Liver (tissue), 9 donors: Measurements from ENCODE around the gene CUX1. TPM values are rescaled to one million over a fixed set of nuclear protein-coding genes. Genes with fewer than 3 reads are reported as not detected.

Experiments
- DNase-seq: peaks from one replicate; pipeline ENCODE4 v3.0.0-alpha.2; 2017; ENCODE audit warnings: low spot score
- H3K27ac ChIP-seq, 2 donors: one replicate each; pipeline ENCODE4 v1.7.0; 2013; ENCODE audit warnings: inconsistent platforms in 2 of 2, low read length in 2 of 2, control low read depth in 1 of 2, low read depth in 1 of 2, mild to moderate bottlenecking in 1 of 2
- H3K27me3 ChIP-seq, 4 donors: one replicate each; pipeline versions ENCODE4 v1.6.1 to v1.7.0; 2013; ENCODE audit warnings: low read length in 3 of 4, inconsistent platforms in 1 of 4, mild to moderate bottlenecking in 1 of 4, moderate library complexity in 1 of 4; ENCODE audit not compliant: control insufficient read depth in 4 of 4, insufficient read depth in 4 of 4
- H3K36me3 ChIP-seq, 4 donors: one replicate each; pipeline versions ENCODE4 v1.6.1 to v1.7.0; 2013; ENCODE audit warnings: low read length in 3 of 4, mild to moderate bottlenecking in 3 of 4, low read depth in 1 of 4, moderate library complexity in 1 of 4; ENCODE audit not compliant: control insufficient read depth in 4 of 4, insufficient read depth in 3 of 4
- H3K4me1 ChIP-seq, 4 donors: one replicate each; pipeline versions ENCODE4 v1.6.1 to v1.7.0; 2013; ENCODE audit warnings: low read length in 3 of 4, mild to moderate bottlenecking in 3 of 4, moderate library complexity in 1 of 4; ENCODE audit not compliant: control insufficient read depth in 4 of 4, insufficient read depth in 4 of 4
- H3K4me3 ChIP-seq, 3 donors: one replicate each; pipeline versions ENCODE4 v1.6.1 to v1.7.0; 2013; ENCODE audit warnings: low read length in 3 of 3, control low read depth in 1 of 3, low read depth in 1 of 3, mild to moderate bottlenecking in 1 of 3
- H3K9ac ChIP-seq, 2 donors: one replicate each; pipeline ENCODE4 v1.7.0; 2013; ENCODE audit warnings: low read length in 2 of 2, mild to moderate bottlenecking in 2 of 2, moderate library complexity in 2 of 2, control low read depth in 1 of 2, low read depth in 1 of 2
- H3K9me3 ChIP-seq, 4 donors: one replicate each; pipeline versions ENCODE4 v1.6.1 to v1.7.0; 2013; ENCODE audit warnings: low read length in 3 of 4; ENCODE audit not compliant: control insufficient read depth in 4 of 4
- EGR1 ChIP-seq, 2 donors: IDR thresholded peaks; 2 replicates each; pipeline ENCODE4 v1.6.1; 2016 to 2018; ENCODE audit warnings: antibody characterized with exemption in 2 of 2, low read depth in 2 of 2
- FOXA1 ChIP-seq: IDR thresholded peaks from 2 replicates; pipeline ENCODE4 v1.6.1; 2016; ENCODE audit warnings: antibody characterized with exemption
- FOXA2 ChIP-seq: IDR thresholded peaks from 2 replicates; pipeline ENCODE4 v1.6.1; 2016; ENCODE audit warnings: antibody characterized with exemption
- GABPA ChIP-seq, 2 donors: IDR thresholded peaks in 1 of 2; conservative IDR thresholded peaks in 1 of 2; 2 replicates each; pipeline ENCODE4 v1.6.1; 2016; ENCODE audit warnings: antibody characterized with exemption in 2 of 2, mild to moderate bottlenecking in 1 of 2, moderate library complexity in 1 of 2
- HNF4A ChIP-seq, 2 donors: conservative IDR thresholded peaks; 2 replicates each; pipeline ENCODE4 v1.6.1; 2016; ENCODE audit warnings: antibody characterized with exemption in 2 of 2, mild to moderate bottlenecking in 2 of 2
- HNF4G ChIP-seq: IDR thresholded peaks from 2 replicates; pipeline ENCODE4 v1.6.1; 2016; ENCODE audit warnings: antibody characterized with exemption
- JUND ChIP-seq, 2 donors: IDR thresholded peaks; 2 replicates each; pipeline ENCODE4 v1.6.1; 2016; ENCODE audit warnings: antibody characterized with exemption in 2 of 2
- NR2F2 ChIP-seq: IDR thresholded peaks from 2 replicates; pipeline ENCODE4 v1.6.1; 2016; ENCODE audit warnings: antibody characterized with exemption
- RAD21 ChIP-seq, 2 donors: IDR thresholded peaks; 2 replicates each; pipeline ENCODE4 v1.6.1; 2016; ENCODE audit warnings: antibody characterized with exemption in 2 of 2, mild to moderate bottlenecking in 2 of 2
- RXRA ChIP-seq, 2 donors: IDR thresholded peaks; 2 replicates each; pipeline ENCODE4 v1.6.1; 2017 to 2018; ENCODE audit warnings: antibody characterized with exemption in 2 of 2, mild to moderate bottlenecking in 1 of 2
- SP1 ChIP-seq: IDR thresholded peaks from 2 replicates; pipeline ENCODE4 v1.6.1; 2018; ENCODE audit warnings: antibody characterized with exemption, mild to moderate bottlenecking
- YY1 ChIP-seq: IDR thresholded peaks from 2 replicates; pipeline ENCODE4 v1.6.1; 2016; ENCODE audit warnings: antibody characterized with exemption, mild to moderate bottlenecking
- WGBS: extraction: QIAGEN DNeasy Blood & Tissue Kit; methylation state at CpG from one replicate; pipeline ENCODE4 v1.1.7; 2013; 5-methylcytosine and 5-hydroxymethylcytosine counted together
- polyA plus RNA-seq, 2 donors: library from polyadenylated mRNA; stranded (reverse) in 1 of 2; unstranded in 1 of 2; fragments of 200-250 nt in 1 of 2; fragments of >200 nt in 1 of 2; fragmentation: Nextera tagmentation in 1 of 2; extraction: Ambion mirVana in 1 of 2; gene quantifications; one replicate each; pipeline versions ENCODE4 v1.2.1 to v1.2.3, GENCODE V29; 2013 to 2015
- total RNA-seq, 2 donors: library from RNA; depleted of rRNA; stranded (reverse); fragments of >200 nt; gene quantifications; one replicate each; pipeline ENCODE4 v1.2.3, GENCODE V29; 2014
- TF ChIP-seq, protein P1 (sequence below): IDR thresholded peaks from 2 replicates; pipeline ENCODE4 v1.6.1; 2016; ENCODE audit warnings: antibody characterized with exemption, mild to moderate bottlenecking
- TF ChIP-seq, protein P2 (sequence below): IDR thresholded peaks from 2 replicates; pipeline ENCODE4 v1.6.1; 2016; ENCODE audit warnings: antibody characterized with exemption
- TF ChIP-seq, protein P3 (sequence below): IDR thresholded peaks from 2 replicates; pipeline ENCODE4 v1.6.1; 2016; ENCODE audit warnings: antibody characterized with exemption
- TF ChIP-seq, protein P4 (sequence below): fragments of 150-350 bp; IDR thresholded peaks from 2 replicates; pipeline ENCODE4 v1.5.1; 2017; ENCODE audit warnings: improper control_type of control experiment, low read depth, low read length; ENCODE audit not compliant: missing input control
- donor health status: healthy.
- donor health status: healthy.
- donor health status: healthy.
- donor health status: healthy.
- donor health status: healthy.

The CUX1 gene
- total and polyA plus RNA-seq, 4 donors, result 18.6 to 40.6 (median 21.4) TPM

DNA sequence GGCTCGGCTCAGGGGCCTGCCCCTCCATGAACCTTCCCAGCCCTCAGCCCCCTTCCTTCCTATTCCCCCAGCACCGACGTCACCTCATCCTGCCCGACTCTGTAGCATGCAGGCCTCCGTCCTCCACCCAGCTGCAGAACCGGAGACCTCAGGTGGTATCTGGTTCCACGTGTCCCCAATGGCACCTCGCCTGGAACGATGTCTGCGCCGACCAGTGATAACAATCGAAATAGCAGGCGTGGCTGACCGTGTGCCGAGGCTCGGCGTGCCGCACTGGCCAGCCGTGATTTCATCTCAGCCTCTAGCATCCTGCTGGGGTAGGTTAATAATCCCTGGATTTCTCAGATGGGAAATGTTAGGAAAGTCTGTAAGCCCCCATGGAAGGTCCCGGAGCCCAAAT, 171.7 kb downstream of the CUX1 start:
- TF ChIP-seq RAD21 (IDR thresholded peaks at IDR 0.05) (no peak), EGR1 (IDR thresholded peaks at IDR 0.05; ENCODE audit: low read depth in 2 of 2) (no peak), SP1 (no peak), HNF4G (no peak), RXRA (IDR thresholded peaks at IDR 0.05) (no peak), FOXA1 (no peak), YY1 (no peak), NR2F2 (no peak), JUND (IDR thresholded peaks at IDR 0.05) (no peak)
- TF ChIP-seq, protein P1, sequence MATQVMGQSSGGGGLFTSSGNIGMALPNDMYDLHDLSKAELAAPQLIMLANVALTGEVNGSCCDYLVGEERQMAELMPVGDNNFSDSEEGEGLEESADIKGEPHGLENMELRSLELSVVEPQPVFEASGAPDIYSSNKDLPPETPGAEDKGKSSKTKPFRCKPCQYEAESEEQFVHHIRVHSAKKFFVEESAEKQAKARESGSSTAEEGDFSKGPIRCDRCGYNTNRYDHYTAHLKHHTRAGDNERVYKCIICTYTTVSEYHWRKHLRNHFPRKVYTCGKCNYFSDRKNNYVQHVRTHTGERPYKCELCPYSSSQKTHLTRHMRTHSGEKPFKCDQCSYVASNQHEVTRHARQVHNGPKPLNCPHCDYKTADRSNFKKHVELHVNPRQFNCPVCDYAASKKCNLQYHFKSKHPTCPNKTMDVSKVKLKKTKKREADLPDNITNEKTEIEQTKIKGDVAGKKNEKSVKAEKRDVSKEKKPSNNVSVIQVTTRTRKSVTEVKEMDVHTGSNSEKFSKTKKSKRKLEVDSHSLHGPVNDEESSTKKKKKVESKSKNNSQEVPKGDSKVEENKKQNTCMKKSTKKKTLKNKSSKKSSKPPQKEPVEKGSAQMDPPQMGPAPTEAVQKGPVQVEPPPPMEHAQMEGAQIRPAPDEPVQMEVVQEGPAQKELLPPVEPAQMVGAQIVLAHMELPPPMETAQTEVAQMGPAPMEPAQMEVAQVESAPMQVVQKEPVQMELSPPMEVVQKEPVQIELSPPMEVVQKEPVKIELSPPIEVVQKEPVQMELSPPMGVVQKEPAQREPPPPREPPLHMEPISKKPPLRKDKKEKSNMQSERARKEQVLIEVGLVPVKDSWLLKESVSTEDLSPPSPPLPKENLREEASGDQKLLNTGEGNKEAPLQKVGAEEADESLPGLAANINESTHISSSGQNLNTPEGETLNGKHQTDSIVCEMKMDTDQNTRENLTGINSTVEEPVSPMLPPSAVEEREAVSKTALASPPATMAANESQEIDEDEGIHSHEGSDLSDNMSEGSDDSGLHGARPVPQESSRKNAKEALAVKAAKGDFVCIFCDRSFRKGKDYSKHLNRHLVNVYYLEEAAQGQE, result no peak
- TF ChIP-seq, protein P2, sequence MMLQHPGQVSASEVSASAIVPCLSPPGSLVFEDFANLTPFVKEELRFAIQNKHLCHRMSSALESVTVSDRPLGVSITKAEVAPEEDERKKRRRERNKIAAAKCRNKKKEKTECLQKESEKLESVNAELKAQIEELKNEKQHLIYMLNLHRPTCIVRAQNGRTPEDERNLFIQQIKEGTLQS, result no peak
- TF ChIP-seq, protein P3, sequence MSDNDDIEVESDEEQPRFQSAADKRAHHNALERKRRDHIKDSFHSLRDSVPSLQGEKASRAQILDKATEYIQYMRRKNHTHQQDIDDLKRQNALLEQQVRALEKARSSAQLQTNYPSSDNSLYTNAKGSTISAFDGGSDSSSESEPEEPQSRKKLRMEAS, result no peak
- no peaks in the 10 kb centered on the region for H3K27me3 ChIP-seq
- 96% methylated on average over 20 of the region's 20 CpGs for WGBS
- H3K9me3 ChIP-seq, result no peaks in the 10 kb centered on the region
- no peaks in the 10 kb centered on the region for H3K4me1 ChIP-seq
- no peaks in the 10 kb centered on the region for H3K36me3 ChIP-seq
- H3K9ac ChIP-seq, result no peak overlapping the region
- no peak overlapping the region for H3K27ac ChIP-seq
- no peak overlapping the region for H3K4me3 ChIP-seq
- no peak for DNase-seq

DNA sequence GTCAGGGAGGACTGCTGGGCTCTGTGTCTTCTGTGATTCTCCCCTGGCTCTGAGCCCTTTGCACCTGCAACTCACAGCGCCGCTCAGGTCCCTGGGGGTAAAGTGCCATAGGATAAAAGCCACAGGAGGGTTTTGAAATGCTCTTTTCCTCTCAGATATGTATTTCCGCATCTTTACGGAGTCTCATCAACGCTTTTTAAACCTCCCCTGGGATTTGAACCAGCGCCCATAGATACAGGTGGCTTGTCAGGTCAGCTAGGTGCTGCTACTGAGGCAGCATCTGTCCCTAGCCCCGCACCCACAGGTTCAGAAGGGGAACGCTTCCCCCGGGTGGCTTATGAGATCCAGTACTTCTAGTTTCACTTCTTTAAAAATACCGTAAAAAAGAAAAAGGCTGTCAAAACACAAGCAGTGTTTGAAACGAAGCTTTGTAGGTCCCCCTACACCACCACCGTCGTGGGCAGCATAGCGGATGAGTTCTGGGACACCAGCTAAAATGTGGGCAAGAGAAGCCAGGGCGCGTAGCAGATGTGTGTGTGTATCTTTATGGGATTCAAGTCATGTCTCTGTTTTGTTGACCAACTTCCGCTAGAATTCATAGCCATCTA, 173.5 kb downstream of the CUX1 start:
- H3K27ac ChIP-seq, result no peak overlapping the region
- WGBS, result 89% methylated on average over 17 of the region's 17 CpGs
- DNase-seq, result no peak
- no peak overlapping the region for H3K9ac ChIP-seq
- H3K36me3 ChIP-seq, result no peaks in the 10 kb centered on the region
- TF ChIP-seq RXRA (IDR thresholded peaks at IDR 0.05), result no peak
- TF ChIP-seq FOXA1, result no peak
- no peak for TF ChIP-seq HNF4A (conservative IDR thresholded peaks at IDR 0.05)
- TF ChIP-seq FOXA2, result no peak
- TF ChIP-seq, protein P1, result no peak
- TF ChIP-seq, protein P4, sequence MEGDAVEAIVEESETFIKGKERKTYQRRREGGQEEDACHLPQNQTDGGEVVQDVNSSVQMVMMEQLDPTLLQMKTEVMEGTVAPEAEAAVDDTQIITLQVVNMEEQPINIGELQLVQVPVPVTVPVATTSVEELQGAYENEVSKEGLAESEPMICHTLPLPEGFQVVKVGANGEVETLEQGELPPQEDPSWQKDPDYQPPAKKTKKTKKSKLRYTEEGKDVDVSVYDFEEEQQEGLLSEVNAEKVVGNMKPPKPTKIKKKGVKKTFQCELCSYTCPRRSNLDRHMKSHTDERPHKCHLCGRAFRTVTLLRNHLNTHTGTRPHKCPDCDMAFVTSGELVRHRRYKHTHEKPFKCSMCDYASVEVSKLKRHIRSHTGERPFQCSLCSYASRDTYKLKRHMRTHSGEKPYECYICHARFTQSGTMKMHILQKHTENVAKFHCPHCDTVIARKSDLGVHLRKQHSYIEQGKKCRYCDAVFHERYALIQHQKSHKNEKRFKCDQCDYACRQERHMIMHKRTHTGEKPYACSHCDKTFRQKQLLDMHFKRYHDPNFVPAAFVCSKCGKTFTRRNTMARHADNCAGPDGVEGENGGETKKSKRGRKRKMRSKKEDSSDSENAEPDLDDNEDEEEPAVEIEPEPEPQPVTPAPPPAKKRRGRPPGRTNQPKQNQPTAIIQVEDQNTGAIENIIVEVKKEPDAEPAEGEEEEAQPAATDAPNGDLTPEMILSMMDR, result no peak
- no peak for TF ChIP-seq GABPA (IDR thresholded peaks at IDR 0.05 in 1 of 2, conservative IDR thresholded peaks at IDR 0.05 in 1 of 2)
- no peaks in the 10 kb centered on the region for H3K9me3 ChIP-seq
- no peaks in the 10 kb centered on the region for H3K4me1 ChIP-seq
- H3K4me3 ChIP-seq, result no peak overlapping the region
- no peaks in the 10 kb centered on the region for H3K27me3 ChIP-seq
